DND-41 (cell line): ENCODE results near the gene MEAK7.

ENCODE experiments used
- ATAC-seq: fragments of 200-7000 bp; cut with Tn5 transposase; 3 replicates; pipeline ENCODE4 v1.9.1; 2021; ENCODE audit warnings: low read depth; ENCODE audit not compliant: insufficient read depth
- DNase-seq: peaks from one replicate; pipeline ENCODE4 v3.0.0-alpha.2; 2020
- H2AFZ ChIP-seq: 2 replicates; pipeline ENCODE4 v1.6.0; 2012; ENCODE audit warnings: low read depth, low read length
- H3K27ac ChIP-seq: 2 replicates; pipeline ENCODE4 v1.5.1; 2012; ENCODE audit warnings: low read length, inconsistent platforms
- H3K27me3 ChIP-seq: fragments of 200-600 bp; sonication (generic); 2 replicates; pipeline ENCODE4 v1.6.0; 2012; ENCODE audit warnings: low read length, mild to moderate bottlenecking, inconsistent platforms; ENCODE audit not compliant: insufficient read depth, poor library complexity
- H3K36me3 ChIP-seq: 2 replicates; pipeline ENCODE4 v1.5.1; 2012; ENCODE audit warnings: low read length, inconsistent platforms; ENCODE audit not compliant: insufficient read depth
- H3K4me1 ChIP-seq: 2 replicates; pipeline ENCODE4 v1.5.1; 2012; ENCODE audit warnings: mild to moderate bottlenecking, low read length; ENCODE audit not compliant: insufficient read depth
- H3K4me2 ChIP-seq: 2 replicates; pipeline ENCODE4 v1.6.0; 2012; ENCODE audit warnings: mild to moderate bottlenecking, moderate library complexity, low read length, inconsistent platforms; ENCODE audit not compliant: insufficient read depth
- H3K4me3 ChIP-seq, 2 experiments: fragments of 200-600 bp in 1 of 2; shearing (Covaris generic) in 1 of 2; 2 replicates each; pipeline ENCODE4 v1.5.1; 2012 to 2016; ENCODE audit warnings: inconsistent platforms in 2 of 2, low read length in 2 of 2, mild to moderate bottlenecking in 2 of 2, low read depth in 1 of 2, moderate library complexity in 1 of 2
- H3K79me2 ChIP-seq: 2 replicates; pipeline ENCODE4 v1.6.0; 2012; ENCODE audit warnings: low read length, inconsistent platforms; ENCODE audit not compliant: insufficient read depth
- H3K9ac ChIP-seq: 2 replicates; pipeline ENCODE4 v1.6.0; 2012; ENCODE audit warnings: low read depth, mild to moderate bottlenecking, inconsistent platforms, low read length, moderate library complexity
- H3K9me3 ChIP-seq: 2 replicates; pipeline ENCODE4 v1.5.1; 2012; ENCODE audit warnings: low read length, moderate library complexity, mild to moderate bottlenecking, inconsistent platforms; ENCODE audit not compliant: insufficient read depth, severe bottlenecking
- H4K20me1 ChIP-seq: 2 replicates; pipeline ENCODE4 v1.6.0; 2012; ENCODE audit warnings: low read length; ENCODE audit not compliant: insufficient read depth
- CTCF ChIP-seq: IDR thresholded peaks from 2 replicates; pipeline ENCODE4 v1.5.1; 2012; ENCODE audit warnings: borderline replicate concordance, low read length, moderate library complexity, mild to moderate bottlenecking; ENCODE audit not compliant: poor library complexity, severe bottlenecking; ENCODE audit errors: extremely low read depth
- EZH2 ChIP-seq: IDR thresholded peaks from 3 replicates; pipeline ENCODE4 v1.6.1; 2012; ENCODE audit warnings: borderline replicate concordance, low read depth, mild to moderate bottlenecking, moderate library complexity, low read length, inconsistent platforms; ENCODE audit not compliant: severe bottlenecking

MEAK7 gene

DNA sequence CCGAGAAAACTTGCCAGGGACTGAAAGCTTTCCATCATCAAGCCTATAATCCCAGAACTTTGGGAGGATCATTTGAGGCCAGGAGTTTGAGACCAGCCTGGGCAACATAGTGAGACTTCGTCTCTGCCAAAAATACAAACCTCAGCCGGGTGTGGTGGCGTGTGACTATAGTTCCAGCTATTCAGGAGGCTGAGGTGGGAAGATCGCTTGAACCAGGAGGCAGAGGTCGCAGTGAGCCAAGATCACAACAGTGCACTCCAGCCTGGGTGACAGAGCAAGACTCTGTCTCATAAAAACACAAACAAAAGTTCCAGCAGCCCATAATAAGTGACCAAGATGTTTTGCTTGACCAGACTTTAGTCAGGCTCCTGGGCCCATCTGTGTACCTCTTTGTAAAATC lies 1.9 kb downstream of the MEAK7 start:
- Histone ChIP-seq H4K20me1 (no peaks in the 10 kb centered on the region), H3K4me3 (no peak overlapping the region), H3K9ac (no peak overlapping the region), H3K27me3 (no peaks in the 10 kb centered on the region), H3K36me3 (0 out of 2 replicates have a peak, but pooled peaks cover under 1% of the 10 kb centered on the region), H3K27ac (no peak overlapping the region), H3K79me2 (no peaks in the 10 kb centered on the region), H3K9me3 (no peaks in the 10 kb centered on the region), H2AFZ (no peak overlapping the region), H3K4me1 (peaks cover 29% of the 10 kb centered on the region), H3K4me2 (no peak overlapping the region)
- no peak for TF ChIP-seq EZH2
- TF ChIP-seq CTCF: no peak
- no peak for ATAC-seq
- DNase-seq: no peak

- H3K4me1 ChIP-seq: peaks cover 29% of the 10 kb centered on the region
- no peak overlapping the region for H3K9ac ChIP-seq
- no peaks in the 10 kb centered on the region for H3K79me2 ChIP-seq
- H3K4me3 ChIP-seq: no peak overlapping the region
- TF ChIP-seq EZH2: no peak
- TF ChIP-seq CTCF: no peak
- no peaks in the 10 kb centered on the region for H3K9me3 ChIP-seq
- DNase-seq (no peak), ATAC-seq (no peak)
- H3K27me3 ChIP-seq: no peaks in the 10 kb centered on the region
- no peak overlapping the region for H2AFZ ChIP-seq
- no peak overlapping the region for H3K27ac ChIP-seq
- 0 out of 2 replicates have a peak, but pooled peaks cover 6% of the 10 kb centered on the region for H3K36me3 ChIP-seq
- no peaks in the 10 kb centered on the region for H4K20me1 ChIP-seq
- no peak overlapping the region for H3K4me2 ChIP-seq
Observed at GRCh38 chr16:84502075-84502474, 2.4 kb downstream of the MEAK7 start.

- H2AFZ ChIP-seq: no peak overlapping the region
- no peak overlapping the region for H3K4me2 ChIP-seq
- no peaks in the 10 kb centered on the region for H3K27me3 ChIP-seq
- no peaks in the 10 kb centered on the region for H4K20me1 ChIP-seq
- no peak for TF ChIP-seq CTCF
- no peak for TF ChIP-seq EZH2
- no peaks in the 10 kb centered on the region for H3K9me3 ChIP-seq
- DNase-seq (no peak), ATAC-seq (no peak)
- no peak overlapping the region for H3K9ac ChIP-seq
- H3K4me3 ChIP-seq: no peak overlapping the region
- no peak overlapping the region for H3K27ac ChIP-seq
- no peaks in the 10 kb centered on the region for H3K79me2 ChIP-seq
- 0 out of 2 replicates have a peak, but pooled peaks cover 7% of the 10 kb centered on the region for H3K36me3 ChIP-seq
- peaks cover 26% of the 10 kb centered on the region for H3K4me1 ChIP-seq
Observed at GRCh38 chr16:84501077-84501735, 3.3 kb downstream of the MEAK7 start.
